Activated CD4-positive, alpha-beta T cell treated with anti-CD3 and anti-CD28 coated beads, Interleukin-2, Interleukin-4, amounts not matched to agents 100 ng/mL and 50 ng/mL, durations not matched to agents 16 hours and 8 hours (primary cell): ENCODE results near the gene LDLRAD3.

Experiments used
- DNase-seq: peaks from one replicate; pipeline ENCODE4 v3.0.0-alpha.2; 2020; ENCODE audit warnings: low spot score

The LDLRAD3 gene

DNA sequence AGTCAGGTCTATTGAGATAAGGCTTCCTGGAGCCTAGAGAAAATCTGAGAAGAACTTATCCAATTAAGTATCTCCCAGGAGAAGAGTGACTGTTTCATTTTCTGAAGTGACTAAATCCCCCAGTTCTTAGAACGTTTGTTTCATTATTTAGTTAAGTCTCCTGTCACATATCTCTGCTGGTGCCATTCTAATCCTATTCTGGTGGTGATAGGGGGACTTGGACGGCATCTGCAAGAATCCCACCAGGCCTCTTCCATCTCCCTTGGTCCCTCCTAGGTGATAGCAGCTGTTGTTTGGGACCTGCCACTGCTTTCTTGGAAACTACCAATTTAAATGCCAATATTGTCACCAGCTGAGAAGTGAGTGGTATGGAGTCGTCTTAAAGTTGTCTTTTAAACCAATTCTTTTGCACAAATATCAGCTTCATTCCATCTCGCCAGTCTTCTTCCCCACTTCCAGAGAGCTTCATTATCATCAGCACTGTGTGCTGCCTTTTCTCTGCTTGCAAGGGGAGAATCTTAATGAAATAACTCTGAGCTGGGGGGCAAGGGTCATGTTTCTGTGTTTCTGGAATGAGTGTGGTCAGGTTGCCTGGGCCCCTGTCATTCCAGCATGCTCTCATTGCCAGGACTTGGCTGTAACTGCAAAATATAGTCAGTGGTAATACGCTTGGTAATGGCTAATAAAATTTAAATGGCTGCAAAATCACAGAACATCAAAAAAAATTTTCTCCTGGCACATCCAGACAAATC is 104.8 kb downstream of the LDLRAD3 start:
- DNase-seq: no peak

DNA sequence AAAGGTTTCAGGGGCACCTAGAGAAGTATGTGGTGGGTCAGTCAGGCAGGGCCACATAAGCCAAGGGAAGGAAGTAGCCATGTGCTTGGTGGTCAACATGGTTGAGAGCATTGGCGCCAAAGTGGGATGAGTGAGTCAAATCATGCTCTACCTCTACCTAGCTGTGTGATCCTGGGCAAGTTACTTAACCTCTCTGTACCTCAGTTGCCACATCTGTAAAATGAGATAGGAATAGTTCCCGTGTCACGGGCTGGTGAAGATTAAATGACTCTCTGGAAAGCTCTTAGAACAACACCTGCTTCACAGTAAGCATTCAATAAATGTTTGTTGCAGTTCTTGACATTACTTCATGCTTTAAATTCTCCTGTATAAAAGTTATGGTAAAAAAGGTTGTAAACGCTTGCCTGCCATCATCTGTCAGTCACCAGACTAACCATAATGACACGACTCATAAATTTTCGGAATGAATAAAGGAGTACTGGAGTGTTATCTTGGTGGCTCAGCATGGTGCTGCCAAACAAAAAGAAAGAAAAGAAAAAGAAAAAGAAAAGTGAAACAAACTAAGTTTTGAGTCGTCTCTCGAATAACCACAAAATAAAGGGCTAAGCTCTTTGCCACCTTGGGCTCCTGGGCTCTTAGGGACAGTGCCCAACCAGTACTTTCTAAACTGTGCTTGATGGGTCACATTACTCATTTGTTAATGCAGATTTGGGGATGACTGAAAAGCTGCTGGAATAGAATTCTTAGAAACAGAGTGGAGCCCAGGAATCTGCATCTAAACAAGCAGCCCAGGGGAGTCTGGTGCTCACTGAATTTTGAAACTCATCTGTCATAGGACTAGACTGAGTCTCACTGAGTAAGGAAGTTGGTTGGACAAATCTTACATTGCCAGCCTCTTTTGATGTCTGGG is 107.6 kb downstream of the LDLRAD3 start:
- no peak for DNase-seq

DNA sequence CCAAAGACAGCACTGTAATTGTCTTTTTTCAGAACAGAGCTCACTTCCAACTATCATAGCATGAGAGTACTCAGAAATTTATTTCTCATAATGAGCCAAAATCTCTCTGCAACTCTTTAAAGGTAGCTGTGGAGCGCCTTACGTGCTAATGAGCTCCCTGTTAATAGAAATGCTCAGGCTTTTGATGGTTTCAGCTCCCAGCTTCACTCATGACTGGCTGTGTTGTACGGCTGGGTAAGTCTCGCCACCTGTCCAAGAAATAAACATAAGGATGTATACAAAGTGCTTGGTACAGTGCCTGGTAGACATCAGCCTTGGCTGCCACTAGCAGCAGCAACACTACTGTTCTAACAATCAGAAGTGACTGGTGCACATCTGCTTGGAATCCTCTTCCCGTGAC is 109.4 kb downstream of the LDLRAD3 start:
- DNase-seq: no peak

DNA sequence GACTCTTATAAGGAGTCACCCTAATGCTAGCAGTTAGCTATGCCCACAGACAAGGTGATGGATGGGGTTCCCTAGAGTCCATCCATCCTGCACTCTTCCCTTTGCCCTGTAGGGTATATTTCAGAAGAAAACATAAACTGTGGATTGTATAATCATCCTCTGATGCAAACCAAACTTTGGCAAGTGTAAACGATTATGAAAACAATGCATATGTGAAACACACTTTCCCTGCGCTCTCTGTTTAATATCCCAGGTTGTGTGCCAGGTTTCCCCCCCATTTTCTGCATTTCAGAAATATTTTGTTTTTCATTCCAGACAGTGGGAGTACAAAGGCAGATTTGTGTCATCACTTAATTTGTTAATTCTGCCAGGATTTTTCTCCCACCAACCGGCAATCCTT is 110.0 kb downstream of the LDLRAD3 start:
- DNase-seq: no peak

DNA sequence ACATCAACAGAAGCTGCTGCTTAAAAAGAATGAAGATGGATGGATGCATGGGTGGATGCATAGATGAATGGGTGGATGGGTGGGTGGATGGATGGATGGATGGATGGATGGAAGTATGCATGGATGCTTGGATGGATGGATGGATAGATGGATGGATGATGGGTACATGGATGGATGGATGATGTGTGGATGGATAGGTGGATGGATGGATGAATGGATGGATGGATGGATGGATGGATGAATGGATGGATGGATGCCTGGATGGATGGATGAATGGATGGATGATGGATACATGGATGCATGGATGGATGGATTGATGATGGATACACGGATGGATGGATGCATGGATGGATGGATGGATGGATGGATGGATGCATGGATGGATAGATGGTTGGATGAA is 110.8 kb downstream of the LDLRAD3 start:
- no peak for DNase-seq

DNA sequence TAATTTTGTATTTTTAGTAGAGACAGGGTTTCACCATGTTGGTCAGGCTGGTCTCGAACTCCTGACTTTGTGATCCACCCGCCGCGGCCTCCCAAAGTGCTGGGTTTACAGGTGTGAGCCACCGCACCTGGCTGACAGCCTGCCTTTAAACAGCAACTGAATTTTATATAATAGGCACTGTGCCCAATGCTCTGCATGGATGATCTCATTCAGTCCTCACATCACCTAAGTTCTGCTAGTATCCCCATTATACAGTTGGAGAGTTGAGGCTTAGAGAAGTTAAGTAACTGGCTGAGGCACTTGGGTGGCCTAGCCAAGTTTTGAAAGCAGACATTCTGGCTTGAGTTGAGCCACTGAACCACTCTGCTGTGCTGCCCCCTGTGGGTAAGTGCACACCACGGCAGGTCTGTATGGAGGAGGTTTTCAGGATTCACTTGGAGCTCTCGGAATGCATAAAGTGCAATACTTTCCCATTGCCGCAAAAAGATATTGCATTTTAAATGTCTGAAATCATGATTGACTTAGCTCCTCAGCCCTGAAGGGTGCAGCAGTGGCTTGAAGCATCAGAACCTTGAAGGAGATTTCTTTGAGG is 112.4 kb downstream of the LDLRAD3 start:
- no peak for DNase-seq

DNA sequence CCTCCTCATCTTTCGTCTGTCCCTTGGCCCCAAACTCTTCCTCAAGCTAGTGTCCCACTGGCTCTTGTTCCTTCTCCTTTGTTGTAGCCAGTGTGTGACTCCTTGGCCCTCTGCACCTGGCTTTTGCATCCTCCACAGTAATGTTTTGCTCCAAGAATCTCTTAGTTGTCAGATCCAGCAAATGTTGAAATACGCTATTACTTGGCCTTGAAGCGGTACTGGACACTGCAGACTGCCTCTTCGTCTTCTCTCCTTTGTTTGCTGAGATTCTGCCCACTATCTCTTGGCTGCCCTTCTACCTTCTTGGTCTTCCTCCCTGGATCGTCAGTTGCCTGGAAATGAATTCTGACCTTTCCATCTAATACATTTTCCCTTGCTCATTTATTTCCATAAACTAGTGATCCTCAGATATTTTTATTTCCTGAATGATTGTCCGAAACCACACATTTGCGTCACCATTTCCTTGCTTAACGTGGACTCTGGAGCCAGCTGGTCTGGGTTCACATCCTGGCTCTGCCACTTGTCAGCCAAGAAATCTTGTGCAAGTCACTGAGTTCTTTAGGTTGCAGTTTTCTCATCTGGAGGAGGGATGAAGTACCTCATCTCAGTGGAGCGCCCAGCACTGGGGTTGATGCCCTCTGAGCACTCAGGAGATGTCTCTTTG is 113.6 kb downstream of the LDLRAD3 start:
- no peak for DNase-seq

DNA sequence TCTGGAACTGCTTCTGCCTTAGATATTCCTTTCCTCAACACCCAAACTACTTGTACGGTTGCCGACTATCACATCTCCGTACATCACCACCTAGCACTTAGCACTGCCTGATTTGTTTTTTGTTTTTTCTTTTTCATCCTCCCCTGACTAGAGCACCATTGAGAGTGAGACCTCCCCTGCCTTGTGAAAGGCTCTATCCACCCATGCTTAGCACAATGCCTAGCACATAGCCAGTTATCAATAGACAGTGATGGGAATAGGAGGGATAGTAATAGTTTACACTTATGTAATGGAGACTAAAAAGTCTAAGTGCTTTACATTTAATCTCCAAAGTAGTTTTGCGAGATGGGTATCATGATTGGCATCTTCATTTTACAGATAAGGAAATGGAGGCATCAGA is 115.8 kb downstream of the LDLRAD3 start:
- DNase-seq: no peak

DNA sequence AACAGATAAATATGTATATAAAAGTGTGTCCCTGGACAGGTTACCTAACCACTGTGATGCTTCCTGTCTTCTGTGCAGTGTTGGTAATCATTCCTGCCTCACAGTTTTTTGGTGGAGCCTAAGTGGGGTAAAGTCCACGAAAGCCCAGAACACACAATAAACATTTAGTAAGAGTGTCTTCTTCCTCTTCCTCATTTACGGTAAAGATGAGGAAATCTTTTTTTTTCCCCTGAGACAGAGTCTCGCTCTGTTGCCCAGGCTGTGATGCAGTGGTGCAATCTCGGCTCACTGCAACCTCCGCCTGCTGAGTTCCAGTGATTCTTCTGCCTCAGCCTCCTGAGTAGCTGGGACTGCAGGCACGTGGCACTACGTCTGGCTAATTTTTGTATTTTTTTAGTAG is 117.1 kb downstream of the LDLRAD3 start:
- no peak for DNase-seq

DNA sequence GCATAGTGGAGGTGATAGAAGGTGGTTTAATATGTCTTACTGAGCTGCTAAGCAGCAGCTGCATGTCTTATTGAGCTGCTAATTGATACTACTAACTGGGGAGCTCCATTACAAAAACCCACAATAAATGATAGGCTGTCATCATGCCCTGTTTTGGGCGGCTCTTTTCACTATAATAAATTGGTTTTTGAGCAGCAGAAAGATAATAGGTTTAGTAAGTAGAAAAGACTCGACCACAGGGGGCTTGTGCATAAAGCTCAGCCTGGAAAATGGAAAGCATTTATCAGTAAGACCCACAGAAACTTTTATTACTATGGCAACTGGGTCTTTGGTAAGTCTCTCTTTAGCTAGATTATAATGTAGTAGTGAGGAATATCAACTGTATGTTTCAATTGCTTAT is 117.6 kb downstream of the LDLRAD3 start:
- no peak for DNase-seq

DNA sequence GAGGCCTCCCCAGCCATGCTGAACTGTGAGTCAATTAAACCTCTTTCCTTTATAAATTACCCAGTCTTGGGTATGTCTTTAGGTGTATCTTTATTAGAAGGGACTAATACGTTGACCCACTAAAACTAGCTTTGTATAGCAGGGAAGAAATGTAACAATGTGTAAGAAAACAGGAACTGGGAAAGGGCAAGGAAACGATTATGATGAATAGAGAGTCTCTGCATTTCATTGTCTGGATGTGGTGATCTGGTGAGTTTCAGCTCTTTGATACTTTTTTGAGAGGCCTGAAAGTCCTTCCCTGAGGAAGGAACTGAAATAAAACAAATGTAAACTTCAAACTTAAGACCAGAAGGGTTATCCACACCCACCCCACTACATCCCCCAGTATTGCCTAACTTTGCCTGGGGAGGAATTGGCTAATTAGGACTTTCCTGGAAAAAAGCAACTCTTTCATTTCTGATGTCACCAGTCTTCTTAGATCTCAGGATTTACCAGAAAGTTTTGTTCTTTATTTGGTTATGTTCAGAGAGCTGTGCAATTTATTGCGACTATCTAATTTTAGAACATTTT is 119.0 kb downstream of the LDLRAD3 start:
- no peak for DNase-seq

DNA sequence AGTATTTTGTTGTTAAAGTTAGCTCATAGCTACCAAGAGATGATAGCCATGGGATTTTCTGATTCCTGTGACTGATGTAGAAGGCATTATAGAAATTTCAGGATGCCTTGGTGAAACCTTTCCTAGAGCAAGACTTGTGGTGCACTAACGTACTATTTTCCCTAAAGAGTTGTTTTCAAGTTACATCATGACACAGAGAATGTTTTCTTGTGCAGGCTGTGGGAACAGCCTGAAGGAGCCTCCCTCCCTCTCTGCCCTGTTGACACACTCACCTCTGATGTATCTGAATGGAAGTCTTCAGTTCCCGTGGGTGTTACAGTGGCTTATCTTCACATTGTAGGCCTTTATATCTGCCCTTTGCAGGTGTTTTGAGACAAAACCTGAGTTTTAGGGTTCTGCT is 121.6 kb downstream of the LDLRAD3 start:
- no peak for DNase-seq

DNA sequence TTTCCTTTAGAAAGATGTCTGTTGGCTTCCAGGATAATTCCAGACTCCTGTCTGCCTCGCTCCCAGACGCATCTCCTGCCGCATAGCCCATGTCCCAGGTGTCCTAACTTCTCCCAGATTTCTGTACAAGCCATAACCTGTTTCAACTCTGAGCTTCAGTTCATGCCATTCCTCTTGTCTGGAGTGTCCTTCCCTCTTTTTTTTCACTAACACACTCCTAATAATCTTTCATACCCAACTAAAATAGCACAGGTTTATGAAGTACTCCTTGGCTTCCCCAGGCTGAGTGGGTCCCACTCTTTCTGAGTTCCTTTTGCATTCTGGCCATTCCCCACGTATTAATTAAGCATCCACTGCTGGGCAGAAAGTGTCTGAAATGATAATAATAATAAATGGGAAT is 123.0 kb downstream of the LDLRAD3 start:
- no peak for DNase-seq

DNA sequence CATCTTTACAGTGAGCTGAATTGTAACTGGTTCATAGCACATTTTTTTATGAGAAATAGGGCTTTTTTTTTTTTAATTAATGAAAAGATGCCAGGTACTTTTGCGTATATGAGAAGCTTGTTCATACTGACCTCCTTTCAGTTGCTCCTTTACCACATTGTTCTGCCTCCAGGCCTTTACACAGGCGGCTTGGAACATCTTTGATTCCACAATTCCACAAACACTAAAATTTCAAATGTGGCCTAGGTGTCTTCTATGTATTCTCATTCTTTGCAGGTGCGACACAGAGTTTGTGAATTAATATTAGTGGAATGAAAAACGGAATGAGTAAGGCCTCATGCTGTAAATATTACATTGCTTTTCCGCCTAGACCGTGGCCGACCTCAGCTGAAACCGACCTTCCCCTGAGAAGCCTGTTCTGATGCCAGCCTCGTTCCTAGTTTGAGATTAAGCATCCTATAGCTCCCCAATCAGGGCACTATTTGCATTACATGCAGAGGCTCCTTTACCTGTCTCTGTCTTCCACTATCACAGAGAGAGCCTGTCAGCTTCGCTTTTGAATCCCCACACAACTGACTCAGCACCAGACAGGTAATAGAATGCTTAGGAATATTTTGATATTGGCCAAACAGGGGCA is 125.8 kb downstream of the LDLRAD3 start:
- no peak for DNase-seq

DNA sequence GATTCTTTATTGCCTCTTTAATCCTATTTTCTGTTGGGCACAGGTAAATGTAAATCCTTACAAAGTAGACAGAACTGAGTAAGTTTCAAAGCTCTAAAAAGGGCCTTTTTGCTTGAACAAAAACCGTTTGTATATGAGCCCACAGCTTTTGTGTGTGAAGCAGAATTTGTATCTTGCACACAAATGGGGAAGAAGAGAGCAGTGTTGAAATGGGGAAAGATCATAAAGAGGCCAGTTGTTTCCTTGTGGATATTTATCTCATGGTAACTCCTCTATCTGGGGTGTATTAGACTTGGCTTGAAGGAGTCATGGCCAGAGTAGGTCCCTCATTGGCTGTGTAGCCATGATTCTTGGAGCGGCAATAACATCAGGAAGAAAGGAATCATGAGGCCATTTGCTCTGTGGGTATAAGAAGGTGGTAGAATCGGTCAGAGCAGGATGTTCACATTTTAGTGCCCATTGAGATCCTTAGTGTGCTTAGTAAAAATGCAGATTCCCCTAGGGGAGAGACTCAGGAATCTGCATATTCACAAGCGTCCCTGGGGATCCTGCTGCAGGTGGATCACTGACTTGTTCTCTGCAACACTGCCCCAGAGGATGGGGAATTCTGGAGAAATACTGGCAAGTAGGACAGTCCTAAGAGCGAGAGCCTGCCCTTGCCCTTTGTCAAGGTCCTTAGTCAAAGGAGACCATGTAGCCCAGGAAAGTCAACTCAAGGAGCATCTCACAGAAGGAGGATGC is 126.5 kb downstream of the LDLRAD3 start:
- no peak for DNase-seq

DNA sequence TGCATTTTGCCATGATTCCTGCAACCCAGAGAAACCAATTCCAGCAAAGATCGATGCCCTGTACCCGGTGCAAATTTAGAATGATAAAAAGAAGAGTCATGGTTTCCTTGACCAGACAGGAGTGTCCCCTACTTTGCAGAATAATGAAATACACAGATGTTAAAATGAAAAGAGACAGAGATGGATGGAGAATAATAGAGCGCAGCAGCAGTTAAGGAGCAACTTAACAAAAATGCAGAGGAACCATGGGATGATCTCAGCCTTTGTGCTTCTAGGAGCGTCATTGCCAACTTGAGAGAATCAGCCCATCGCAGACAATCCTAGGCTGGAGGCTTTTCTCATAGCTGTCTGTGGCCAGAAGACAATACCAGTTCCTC is 127.1 kb downstream of the LDLRAD3 start:
- no peak for DNase-seq

DNA sequence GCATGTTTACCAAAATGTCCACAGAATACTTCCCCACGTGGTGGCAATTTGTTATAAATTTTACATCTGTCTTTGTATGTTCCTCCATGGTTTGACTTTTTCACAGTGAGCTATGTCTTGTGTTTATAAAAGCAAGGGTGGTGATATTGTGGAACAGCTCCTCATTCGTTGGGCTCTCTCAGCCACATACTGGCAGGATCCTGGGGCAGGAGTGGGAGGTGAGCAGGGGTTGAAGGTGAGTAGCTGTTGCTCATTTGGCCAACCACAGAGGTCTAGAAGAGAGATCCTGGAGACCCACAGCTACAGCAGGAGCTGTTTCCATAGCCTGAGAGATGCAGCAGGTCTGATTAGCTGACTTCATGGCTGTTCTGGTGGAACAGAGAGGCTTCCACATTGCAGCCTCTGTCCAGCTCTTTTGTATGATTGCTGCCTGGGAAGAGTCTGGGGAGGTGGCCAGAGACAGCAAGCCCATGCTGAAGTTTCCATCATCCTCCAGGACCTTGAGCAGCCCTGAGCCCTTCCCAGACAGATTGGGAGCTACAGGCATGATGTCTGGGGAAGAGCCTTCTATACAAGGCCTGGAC is 128.1 kb downstream of the LDLRAD3 start:
- DNase-seq: no peak

DNA sequence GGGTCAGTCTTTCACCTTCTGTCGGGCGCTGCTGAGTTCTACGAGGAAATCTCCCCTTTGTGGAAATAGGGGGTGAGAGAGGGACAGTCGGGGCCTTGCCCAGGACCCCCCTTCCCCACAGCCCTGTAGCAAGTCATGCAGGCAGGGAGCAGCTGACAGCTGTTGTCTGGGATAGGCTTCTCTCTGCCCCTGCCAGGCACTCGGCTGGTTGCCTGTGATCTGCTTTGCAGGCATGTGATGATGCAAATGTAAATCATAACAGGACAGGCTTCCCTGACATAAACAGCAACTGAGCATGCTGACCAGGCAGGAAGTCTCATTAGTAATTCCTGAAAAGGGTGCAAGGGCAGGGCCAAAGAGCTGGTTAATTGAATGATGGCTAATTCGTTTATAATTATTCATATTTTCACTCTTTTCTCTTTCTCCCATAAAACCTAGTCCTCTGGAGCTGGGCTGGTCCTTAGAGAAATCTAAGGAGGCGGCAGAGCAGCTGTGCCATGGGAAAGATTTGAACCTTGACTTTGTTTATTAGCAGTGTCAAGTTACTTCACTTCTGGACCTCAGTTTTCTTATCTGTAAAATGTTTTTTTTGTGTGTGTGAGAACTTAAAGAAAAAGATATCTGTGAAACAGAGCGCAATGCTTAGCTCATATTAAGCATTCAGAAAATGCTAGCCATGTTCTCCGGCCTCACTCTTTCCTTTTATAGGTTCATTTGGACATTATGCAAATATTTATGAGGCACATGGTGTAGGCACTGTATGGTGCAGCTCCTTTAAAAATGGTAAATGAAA is 129.7 kb downstream of the LDLRAD3 start:
- DNase-seq: no peak

DNA sequence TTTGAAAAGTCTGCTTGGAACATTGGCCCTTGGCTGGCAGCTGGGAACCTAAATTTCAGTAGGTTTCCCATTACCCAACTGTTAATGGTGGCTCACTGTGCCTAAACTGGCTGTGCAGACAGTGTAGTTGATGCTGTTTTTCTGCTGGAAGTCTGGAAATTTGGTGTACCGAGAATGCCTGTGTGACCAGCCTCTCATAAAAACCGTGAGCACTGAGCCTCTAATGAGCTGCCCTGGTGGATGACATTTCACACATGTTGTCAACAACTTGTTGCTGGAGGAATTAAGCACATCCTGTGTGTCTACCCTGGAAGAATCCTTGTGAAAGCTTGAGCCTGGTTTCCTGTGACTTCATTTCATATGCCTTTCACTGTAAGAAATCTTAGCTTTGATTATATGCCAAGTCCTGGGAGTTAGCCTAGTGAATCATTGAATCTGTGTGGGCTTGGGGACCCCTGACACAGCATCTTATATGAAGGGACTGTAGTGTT is 131.1 kb downstream of the LDLRAD3 start:
- DNase-seq: no peak

DNA sequence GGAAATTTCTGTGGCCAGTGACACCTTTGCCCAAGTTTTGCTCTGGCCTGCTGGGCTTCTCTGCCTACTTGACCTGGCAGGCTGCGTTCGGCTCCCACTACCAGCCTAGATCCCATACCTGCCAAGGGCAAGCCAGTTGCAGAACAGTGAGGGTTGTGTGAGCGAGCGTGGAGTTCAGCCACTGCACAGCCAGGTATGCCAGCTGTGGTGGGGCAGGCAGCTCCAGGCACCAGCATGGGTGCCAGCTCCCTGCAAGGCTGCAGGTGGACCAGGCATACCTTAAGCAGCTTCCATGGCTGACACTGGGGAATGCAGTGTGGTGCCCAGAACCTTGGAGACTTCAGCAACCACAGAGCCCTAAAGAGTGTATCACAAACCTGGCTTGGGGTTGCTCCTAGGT is 133.5 kb downstream of the LDLRAD3 start:
- DNase-seq: no peak
